Frontal cortex (tissue), 4 donors: Measurements from ENCODE around the gene KRT80. TPM values are rescaled to one million over a fixed set of nuclear protein-coding genes. Genes with fewer than 3 reads are reported as not detected.

Experiments
- DNase-seq, 2 donors: peaks; one replicate each; pipeline ENCODE4 v3.0.0; 2012; ENCODE audit warnings: low spot score in 2 of 2
- FAIRE-seq: peaks from 2 replicates; lab custom pipeline; 2012; peaks lifted over from hg19 to GRCh38; lab: Jason Lieb, UNC
- total RNA-seq: library from RNA; depleted of rRNA; stranded (reverse); fragments of >200 nt; gene quantifications from one replicate; pipeline ENCODE4 v1.2.3, GENCODE V29; 2014
- donor health status: control.
- donor health status: control.
- donor health status: control.

KRT80 gene
- total RNA-seq, 1 donor from 2014 or later, result not detected

GRCh38 chr12:52213564-52214420, 22.0 kb upstream of the KRT80 start:
- FAIRE-seq, result no peak

GRCh38 chr12:52212701-52213563, 21.1 kb upstream of the KRT80 start:
- FAIRE-seq (no peak), DNase-seq (no peak)

More at GRCh38 chr12:52213564-52214420, 22.0 kb upstream of the KRT80 start:
- DNase-seq, result peak in 1 of 2 donors; percentile 76

- FAIRE-seq (no peak), DNase-seq (no peak)
These were observed 20.1 kb upstream of the KRT80 start for GRCh38 chr12:52211716-52212585.

GRCh38 chr12:52210925-52211650, 19.3 kb upstream of the KRT80 start:
- DNase-seq, result no peak
- no peak for FAIRE-seq

- DNase-seq (no peak), FAIRE-seq (no peak)
These were observed 18.5 kb upstream of the KRT80 start for GRCh38 chr12:52210186-52210924.

GRCh38 chr12:52209321-52209720, 17.5 kb upstream of the KRT80 start:
- FAIRE-seq (no peak), DNase-seq (no peak)

GRCh38 chr12:52208424-52209165, 16.8 kb upstream of the KRT80 start:
- FAIRE-seq (no peak), DNase-seq (no peak)

GRCh38 chr12:52207895-52208294, 16.1 kb upstream of the KRT80 start:
- no peak for DNase-seq
- FAIRE-seq, result no peak

GRCh38 chr12:52207106-52207505, 15.3 kb upstream of the KRT80 start:
- no peak for FAIRE-seq
- DNase-seq, result no peak

- DNase-seq (no peak), FAIRE-seq (no peak)
These were observed 14.7 kb upstream of the KRT80 start for GRCh38 chr12:52206304-52207040.

- no peak for DNase-seq
- no peak for FAIRE-seq
These were observed 13.9 kb upstream of the KRT80 start for GRCh38 chr12:52205612-52206303.

GRCh38 chr12:52204931-52205505, 13.2 kb upstream of the KRT80 start:
- FAIRE-seq (no peak), DNase-seq (no peak)

GRCh38 chr12:52204095-52204930, 12.5 kb upstream of the KRT80 start:
- FAIRE-seq (no peak), DNase-seq (no peak)

- DNase-seq (peak in 1 of 2 donors; percentile 74), FAIRE-seq (no peak)
These were observed 11.5 kb upstream of the KRT80 start for GRCh38 chr12:52203079-52203921.
